GM10266 (cell line): ENCODE results near the gene ALPL.

ENCODE experiments used
- DNase-seq: peaks from one replicate; pipeline ENCODE4 v3.0.0; 2012; ENCODE audit errors: extremely low spot score
- CTCF ChIP-seq: IDR thresholded peaks from 2 replicates; pipeline ENCODE4 v1.5.1; 2012; ENCODE audit warnings: mild to moderate bottlenecking, low read depth; ENCODE audit not compliant: control insufficient read depth, insufficient read depth; ENCODE audit errors: missing control alignments

The ALPL gene

GRCh38 chr1:21618059-21618458 is 108.8 kb downstream of the ALPL start:
- no peak for DNase-seq
- TF ChIP-seq CTCF, result no peak

- no peak for TF ChIP-seq CTCF
- DNase-seq, result no peak
These were observed 109.5 kb downstream of the ALPL start for GRCh38 chr1:21618561-21619374.

GRCh38 chr1:21619375-21619947 is 110.2 kb downstream of the ALPL start:
- no peak for DNase-seq
- no peak for TF ChIP-seq CTCF

GRCh38 chr1:21620011-21620410 is 110.8 kb downstream of the ALPL start:
- DNase-seq, result no peak
- TF ChIP-seq CTCF, result no peak

- DNase-seq, result no peak
- no peak for TF ChIP-seq CTCF
These were observed 111.3 kb downstream of the ALPL start for GRCh38 chr1:21620496-21620895.

- TF ChIP-seq CTCF, result no peak
- DNase-seq, result no peak
These were observed 111.8 kb downstream of the ALPL start for GRCh38 chr1:21621051-21621450.

GRCh38 chr1:21621761-21622436 is 112.7 kb downstream of the ALPL start:
- DNase-seq, result no peak
- no peak for TF ChIP-seq CTCF
